Measurements from ENCODE around the gene SLC51A.
A peak's percentile ranks its signal among the peaks of the same experiment; 100 is the strongest.
"Not testable (repeated sequence)": the region's sequence is repeated elsewhere in the genome, so short reads cannot be mapped to it uniquely, and the experiment has no call there.

Gene SLC51A

DNA sequence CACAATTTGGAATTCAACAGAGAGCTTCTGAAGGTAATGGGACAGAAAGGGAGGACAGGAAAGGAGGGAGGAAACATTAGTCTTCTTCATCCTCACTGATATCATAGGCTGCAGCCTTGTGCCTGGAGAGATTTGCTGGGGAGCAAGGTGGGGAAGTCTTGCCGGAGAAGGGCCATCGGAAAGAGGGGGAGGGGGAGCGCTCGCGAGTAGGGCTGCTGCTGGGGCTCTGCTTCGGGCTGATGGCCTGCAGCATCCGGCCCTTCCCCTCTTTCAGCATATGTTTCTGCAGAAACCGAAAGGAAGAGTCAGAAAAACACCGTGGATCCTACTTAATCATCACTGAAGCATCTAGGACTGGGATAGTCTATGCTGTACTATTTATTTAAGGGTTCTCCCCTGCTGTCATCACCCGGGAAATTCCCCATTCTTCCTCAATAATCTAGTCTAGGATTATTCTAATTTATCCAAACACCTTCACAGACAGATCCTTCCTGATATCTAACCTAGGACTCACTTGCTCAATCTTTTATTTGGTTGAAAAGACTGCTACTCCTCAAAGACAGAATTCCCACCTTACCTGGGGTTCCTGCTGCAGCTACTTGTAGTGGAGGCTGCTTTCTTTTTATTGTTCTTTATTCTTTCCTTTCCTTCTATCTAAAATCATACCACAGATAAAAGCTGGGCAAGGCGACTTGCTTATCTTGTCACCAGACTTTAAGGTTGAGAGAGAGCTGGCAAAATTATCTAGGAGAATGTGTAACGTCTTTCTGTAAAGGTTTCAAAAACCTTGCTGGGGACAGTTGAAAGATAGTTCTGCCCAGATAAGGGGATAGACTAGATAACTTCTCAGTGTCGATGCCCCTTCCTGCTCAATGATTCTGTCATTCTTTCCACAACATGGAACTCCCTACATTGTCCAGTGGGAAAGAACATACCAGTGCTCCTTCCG is 22.6 kb downstream of the SLC51A start:
- DNase-seq (ENCODE audit: low read depth in 2 of 2) = no peak

DNA sequence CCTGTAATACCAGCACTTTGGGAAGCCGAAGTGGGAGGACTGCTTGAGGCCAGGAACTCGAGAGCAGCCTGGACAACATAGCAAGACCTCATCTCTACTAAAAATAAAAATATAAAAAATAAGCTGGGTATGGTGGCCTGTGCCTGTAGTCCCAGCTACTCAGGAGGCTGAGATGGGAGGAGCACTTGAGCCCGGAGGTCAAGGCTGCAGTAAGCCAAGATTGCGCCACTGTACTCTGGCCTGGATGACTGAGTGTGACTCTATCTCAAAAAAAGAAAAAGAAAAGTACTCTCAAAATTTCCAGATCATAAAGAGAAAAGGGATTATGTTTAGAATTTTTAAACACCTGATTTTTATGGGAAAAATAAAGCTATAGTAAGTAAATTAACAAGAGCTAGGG is 24.1 kb downstream of the SLC51A start:
- no peak for DNase-seq (ENCODE audit: low read depth in 2 of 2)

DNA sequence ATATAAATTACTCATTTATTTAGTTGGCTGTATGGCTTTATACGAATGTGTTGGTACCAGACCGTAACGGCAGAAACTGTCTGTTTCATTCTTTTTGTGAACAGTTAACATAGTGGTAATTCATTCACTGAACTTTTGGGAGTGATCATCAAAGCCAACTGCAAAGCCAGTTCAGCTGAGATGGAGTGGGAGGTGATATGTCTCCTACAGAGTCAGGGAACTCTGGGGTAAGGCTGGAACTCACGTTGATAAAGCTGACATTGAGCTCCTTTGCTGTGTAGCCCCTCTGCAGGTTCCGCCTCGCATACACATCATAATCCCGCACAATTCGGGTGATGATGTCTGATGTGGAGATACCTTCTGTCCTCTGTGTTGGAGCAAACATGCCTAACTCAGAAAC is 25.4 kb downstream of the SLC51A start:
- no peak for DNase-seq (ENCODE audit: low read depth in 2 of 2)

- not testable (repeated sequence) for DNase-seq (ENCODE audit: low read depth in 2 of 2)
Observed at GRCh38 chr3:196244166-196244565, 27.8 kb downstream of the SLC51A start.

DNA sequence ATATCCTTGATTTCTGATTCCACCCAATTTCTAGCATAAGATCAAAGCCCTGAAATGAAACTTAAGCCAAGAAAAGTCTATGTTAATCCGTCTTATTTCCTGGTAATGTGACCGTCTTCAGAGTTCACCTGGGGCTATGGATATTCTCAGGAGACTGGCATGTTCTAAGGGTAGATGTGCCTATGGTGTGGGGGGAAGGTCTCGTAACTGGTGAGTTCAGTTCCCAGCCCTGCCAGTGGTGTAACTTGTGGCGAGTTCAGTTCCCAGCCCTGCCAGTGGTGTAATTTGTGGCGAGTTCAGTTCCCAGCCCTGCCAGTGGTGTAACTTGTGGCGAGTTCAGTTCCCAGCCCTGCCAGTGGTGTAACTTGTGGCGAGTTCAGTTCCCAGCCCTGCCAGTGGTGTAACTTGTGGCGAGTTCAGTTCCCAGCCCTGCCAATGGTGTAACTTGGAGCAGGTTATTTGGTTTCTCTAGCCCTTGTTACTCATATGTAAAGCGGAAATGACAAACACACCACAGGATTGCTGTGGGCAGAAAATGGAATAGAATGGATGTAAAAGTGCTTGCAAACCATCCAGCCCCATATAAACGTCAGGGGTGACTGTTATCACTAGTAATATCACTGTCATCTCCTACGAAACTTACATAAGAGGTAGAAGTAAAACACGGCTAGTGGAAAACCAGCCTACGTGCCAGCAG is 30.4 kb downstream of the SLC51A start:
- DNase-seq (ENCODE audit: low read depth in 2 of 2) = no peak

GRCh38 chr3:196251918-196252317 is 35.6 kb downstream of the SLC51A start:
- no peak for DNase-seq (ENCODE audit: low read depth in 2 of 2)

- no peak for DNase-seq (ENCODE audit: low read depth in 2 of 2)
Observed at GRCh38 chr3:196254376-196255283, 38.3 kb downstream of the SLC51A start.

DNA sequence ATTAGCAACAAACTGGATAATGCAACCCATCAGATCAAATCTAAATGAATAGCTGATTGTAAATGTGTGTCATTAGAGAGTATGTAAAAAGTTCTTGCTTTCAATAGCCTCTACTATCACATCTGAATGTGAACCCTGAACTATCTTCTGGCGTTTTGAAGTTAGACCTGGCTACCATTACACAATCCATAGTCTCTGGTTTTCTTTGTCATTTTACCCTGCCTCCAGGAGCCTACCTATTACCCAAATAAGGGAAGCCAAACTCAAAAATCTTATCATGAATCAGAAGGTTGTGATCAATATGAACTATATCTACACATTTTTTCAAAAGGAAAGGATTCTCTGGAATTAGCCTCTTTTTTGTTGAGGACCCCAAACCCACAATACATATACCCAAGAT is 39.4 kb downstream of the SLC51A start:
- no peak for DNase-seq (ENCODE audit: low read depth in 2 of 2)

DNA sequence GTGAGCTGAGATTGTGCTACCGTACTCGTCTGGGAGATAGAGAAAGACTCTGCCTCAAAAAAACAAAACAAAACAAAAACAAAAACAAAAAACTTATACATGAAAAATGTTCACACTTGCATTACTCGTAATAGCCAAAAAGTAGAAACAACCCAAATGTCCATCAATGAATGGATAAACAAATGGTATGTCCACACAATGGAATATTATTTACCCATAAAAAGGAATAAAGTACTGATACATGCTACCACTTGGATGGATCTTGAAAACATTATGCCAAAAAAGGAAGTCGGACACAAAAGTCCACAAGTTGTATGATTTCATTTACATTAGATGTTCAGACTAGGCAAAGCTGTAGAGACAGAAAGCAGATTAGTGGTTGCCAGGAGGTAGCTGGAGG is 44.5 kb downstream of the SLC51A start:
- DNase-seq (ENCODE audit: low read depth in 2 of 2) = no peak

GRCh38 chr3:196263819-196264218 is 47.5 kb downstream of the SLC51A start:
- no peak for DNase-seq (ENCODE audit: low read depth in 2 of 2)

GRCh38 chr3:196268284-196269163 is 52.2 kb downstream of the SLC51A start:
- DNase-seq (ENCODE audit: low read depth in 2 of 2) = no peak

GRCh38 chr3:196270499-196270898 is 54.2 kb downstream of the SLC51A start:
- no peak for DNase-seq (ENCODE audit: low read depth in 2 of 2)

DNA sequence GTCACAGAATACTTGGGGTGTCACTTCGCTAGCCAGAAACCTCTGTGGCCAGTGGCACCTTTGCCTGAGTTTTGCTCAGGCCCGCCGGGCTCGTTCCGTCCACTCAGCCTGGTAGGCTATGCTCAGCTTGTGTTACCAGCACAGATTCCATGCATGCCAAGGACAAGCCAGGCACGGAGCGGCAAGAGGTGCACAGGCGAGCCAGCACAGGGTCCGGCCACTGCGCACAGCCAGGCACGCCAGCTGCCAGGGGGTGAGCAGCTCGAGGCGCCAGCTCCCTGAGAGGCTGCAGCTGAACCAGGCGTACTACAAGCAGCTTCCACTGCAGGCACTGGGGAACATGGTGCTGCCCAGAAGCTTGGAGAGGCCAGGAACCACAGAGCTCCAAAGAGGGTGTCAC is 56.5 kb downstream of the SLC51A start:
- DNase-seq (ENCODE audit: low read depth in 2 of 2) = no peak

DNA sequence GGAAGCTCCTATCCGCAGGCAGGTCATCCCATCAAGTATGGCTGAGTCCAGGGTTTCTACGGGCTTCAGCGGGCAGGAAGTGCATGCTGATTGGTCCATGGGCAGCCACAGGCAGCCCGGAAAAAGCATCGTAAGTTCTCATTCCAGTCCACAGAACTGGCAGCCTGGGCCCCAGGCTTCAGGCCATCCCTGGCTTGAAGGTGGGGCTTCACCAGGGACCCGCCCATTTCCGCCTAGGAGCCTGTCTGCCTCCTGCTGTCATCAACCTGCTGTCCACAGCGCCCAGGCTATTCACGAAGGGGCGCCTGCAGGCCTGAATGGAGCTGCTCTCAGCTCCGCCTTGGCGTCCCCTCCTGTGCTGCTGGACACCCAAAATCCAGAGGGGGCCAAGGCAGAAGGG is 57.3 kb downstream of the SLC51A start:
- no peak for DNase-seq (ENCODE audit: low read depth in 2 of 2)

DNA sequence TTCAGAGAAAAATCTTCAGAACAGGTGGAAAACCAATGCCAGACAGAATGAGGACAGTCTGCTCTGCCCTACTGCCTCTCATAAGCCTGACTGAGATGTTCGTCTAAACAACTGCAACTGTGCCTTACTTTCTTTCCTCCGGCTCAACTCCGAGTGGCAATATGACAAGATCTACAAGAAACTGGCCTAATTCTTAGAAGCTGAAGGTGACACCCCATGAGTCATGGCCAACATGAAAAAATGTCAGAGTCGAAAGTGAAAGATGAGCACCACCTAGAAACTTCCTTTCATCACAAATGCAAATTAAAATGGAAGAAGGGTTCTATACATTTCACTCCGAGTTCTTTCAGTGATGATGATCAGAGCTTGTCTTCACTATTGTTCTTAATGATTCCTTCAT is 58.3 kb downstream of the SLC51A start:
- DNase-seq (ENCODE audit: low read depth in 2 of 2) = peak; percentile 26 to 58

- no peak for DNase-seq (ENCODE audit: low read depth in 2 of 2)
Observed at GRCh38 chr3:196275126-196275525, 58.8 kb downstream of the SLC51A start.

- DNase-seq (ENCODE audit: low read depth in 2 of 2) = no peak
Observed at GRCh38 chr3:196280689-196281440, 64.5 kb downstream of the SLC51A start.

DNA sequence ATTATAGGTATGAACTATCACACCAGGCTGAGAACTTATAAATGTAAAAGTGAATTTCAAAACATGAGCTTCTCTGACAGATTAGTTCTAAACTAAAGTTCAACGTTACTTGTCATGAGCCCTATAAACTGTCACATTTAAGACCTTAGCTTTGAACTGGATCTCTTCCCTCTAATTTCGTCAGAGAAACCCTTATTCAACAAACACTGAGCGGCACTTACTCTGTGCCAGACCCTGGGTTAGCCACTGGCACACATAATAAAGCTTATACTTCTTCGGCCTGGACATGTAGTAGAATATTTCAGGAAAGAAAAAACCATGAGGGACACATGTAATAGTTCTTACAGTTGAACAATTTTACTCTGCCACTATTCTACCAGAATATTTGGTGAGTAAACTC is 65.6 kb downstream of the SLC51A start:
- DNase-seq (ENCODE audit: low read depth in 2 of 2) = no peak

Measured in stimulated activated CD4-positive, alpha-beta T cell treated with anti-CD3 and anti-CD28 coated beads, Interleukin-4, amount 100 ng/mL, for 48 hours (primary cell).